Stomach smooth muscle (tissue), 2 donors: ENCODE measurements around the gene ACE.

Experiments
- H3K27ac ChIP-seq: one replicate; pipeline ENCODE4 v1.7.0; 2013; ENCODE audit warnings: mild to moderate bottlenecking, low read length, inconsistent platforms
- H3K27me3 ChIP-seq, 2 donors: one replicate each; pipeline ENCODE4 v1.7.0; 2013; ENCODE audit warnings: low read length in 2 of 2; ENCODE audit not compliant: insufficient read depth in 2 of 2, control insufficient read depth in 1 of 2
- H3K36me3 ChIP-seq, 2 donors: one replicate each; pipeline ENCODE4 v1.7.0; 2013; ENCODE audit warnings: low read length in 2 of 2; ENCODE audit not compliant: control insufficient read depth in 2 of 2, insufficient read depth in 2 of 2
- H3K4me1 ChIP-seq: one replicate; pipeline ENCODE4 v1.7.0; 2013; ENCODE audit warnings: low read length; ENCODE audit not compliant: control insufficient read depth, insufficient read depth
- H3K4me3 ChIP-seq, 2 donors: one replicate each; pipeline ENCODE4 v1.7.0; 2013; ENCODE audit warnings: low read length in 2 of 2
- H3K9ac ChIP-seq, 2 donors: one replicate each; pipeline ENCODE4 v1.7.0; 2013; ENCODE audit warnings: low read length in 2 of 2, mild to moderate bottlenecking in 1 of 2
- H3K9me3 ChIP-seq, 2 donors: one replicate each; pipeline ENCODE4 v1.7.0; 2013; ENCODE audit warnings: low read length in 2 of 2; ENCODE audit not compliant: control insufficient read depth in 2 of 2
- donor health status: healthy.
- donor health status: Pancreatic carcinoma.

Gene ACE

DNA sequence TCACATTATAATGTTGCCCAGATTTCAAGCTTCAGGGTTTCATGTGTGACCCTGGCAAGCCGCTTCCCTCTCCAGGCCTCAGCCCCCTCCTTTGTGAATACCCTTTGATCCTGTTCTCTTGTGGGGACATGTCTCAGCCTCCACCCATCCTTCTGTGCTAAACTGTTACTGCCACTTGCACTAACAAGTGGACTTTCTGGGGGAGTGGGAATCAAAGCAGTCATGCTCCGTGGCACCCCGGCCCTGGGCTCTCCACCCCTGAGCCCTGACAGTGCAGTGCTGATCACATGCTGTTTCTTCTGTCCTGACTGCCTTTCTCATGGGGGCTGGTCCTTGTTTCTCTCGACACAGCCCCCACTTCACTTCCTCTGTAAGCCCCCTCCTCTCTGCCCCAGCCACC is 63.7 kb downstream of the ACE start:
- Histone ChIP-seq H3K36me3 (no peaks in the 10 kb centered on the region), H3K4me1 (peaks cover 9% of the 10 kb centered on the region), H3K27ac (no peak overlapping the region), H3K4me3 (no peak overlapping the region), H3K27me3 (peaks cover 19 to 21% of the 10 kb centered on the region in 2 donors), H3K9me3 (no peaks in the 10 kb centered on the region), H3K9ac (no peak overlapping the region)

- Histone ChIP-seq H3K36me3 (no peaks in the 10 kb centered on the region), H3K9ac (no peak overlapping the region), H3K4me1 (peaks cover 9% of the 10 kb centered on the region), H3K4me3 (no peak overlapping the region), H3K27ac (no peak overlapping the region), H3K27me3 (peaks cover 19 to 20% of the 10 kb centered on the region in 2 donors), H3K9me3 (no peaks in the 10 kb centered on the region)
These were observed 65.3 kb downstream of the ACE start for GRCh38 chr17:63542218-63542545.

DNA sequence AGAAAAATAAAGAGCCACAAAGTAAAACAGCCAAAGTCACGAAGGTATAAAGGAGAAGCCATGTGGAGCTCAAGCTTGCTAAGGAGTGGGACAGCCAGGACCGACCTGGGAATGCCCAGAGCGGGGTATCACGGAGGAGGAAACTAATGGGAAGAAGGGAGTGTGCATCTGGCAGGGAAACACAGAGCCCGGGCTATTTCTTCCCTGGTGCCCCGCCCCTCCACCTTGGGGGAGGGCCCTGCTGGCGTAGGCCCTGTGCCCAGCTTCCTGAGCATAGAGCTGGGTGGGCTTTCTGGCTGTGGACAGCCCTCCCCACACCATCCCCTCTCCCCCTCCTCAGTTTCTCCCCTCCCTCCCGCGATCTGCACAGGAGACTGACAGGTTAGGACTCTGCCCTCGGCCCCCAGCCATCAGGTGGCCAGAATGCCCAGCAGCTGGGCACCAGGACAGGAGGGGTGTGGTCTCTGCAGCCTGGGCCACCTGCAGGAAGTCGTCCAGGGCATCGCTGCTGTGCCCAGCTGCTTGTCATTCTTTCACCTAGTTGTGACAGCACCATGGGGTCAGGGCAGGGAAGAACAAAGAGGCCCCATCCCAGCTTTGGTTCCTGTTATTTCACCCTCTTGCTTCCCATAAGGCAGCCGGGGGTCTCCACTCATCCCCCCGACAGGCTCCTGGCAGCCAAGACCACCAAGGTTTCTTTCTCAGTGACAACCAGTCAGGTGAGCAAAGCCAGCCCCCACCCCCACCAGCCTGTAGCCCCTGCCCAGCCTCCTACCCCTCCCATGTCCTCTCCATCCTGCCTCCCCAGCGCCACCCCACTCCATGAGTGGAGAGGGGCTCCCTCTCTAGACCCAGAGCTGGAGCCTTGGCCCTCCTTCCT is 66.3 kb downstream of the ACE start:
- Histone ChIP-seq H3K9ac (no peak overlapping the region), H3K27ac (no peak overlapping the region), H3K4me3 (no peak overlapping the region), H3K27me3 (peaks cover 13 to 20% of the 10 kb centered on the region in 2 donors), H3K4me1 (peaks cover 6% of the 10 kb centered on the region), H3K9me3 (no peaks in the 10 kb centered on the region), H3K36me3 (no peaks in the 10 kb centered on the region)

DNA sequence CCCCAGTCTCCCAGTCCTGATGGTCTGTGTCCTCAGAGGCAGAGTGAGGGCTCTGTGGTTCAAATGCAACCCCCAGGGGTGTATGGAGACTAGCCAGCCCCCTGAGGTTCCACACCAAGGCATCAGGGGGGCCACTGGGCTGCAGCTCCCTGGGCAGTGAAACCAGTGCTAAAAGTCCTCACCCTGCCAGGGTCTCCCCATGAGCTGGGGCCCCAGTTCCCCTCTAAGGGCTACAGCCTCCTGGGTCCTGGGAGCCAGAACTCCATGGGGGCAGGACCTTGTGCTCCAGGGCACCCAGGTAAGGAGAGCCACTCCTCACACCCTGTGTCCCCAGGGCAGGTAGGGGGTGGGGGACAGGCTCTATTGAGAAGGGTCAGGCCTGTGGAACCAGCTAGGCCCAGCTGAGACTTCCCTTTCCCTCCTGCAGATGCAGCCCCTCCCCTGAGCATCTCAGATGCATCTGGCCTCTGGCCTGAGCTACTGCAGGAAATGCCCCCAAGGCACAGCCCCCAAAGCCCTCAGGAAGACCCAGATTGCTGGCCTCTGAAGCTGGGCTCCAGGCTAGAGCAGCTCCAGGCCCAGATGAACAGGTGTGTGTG is 67.1 kb downstream of the ACE start:
- Histone ChIP-seq H3K27me3 (peaks cover 6 to 13% of the 10 kb centered on the region in 2 donors), H3K4me1 (peaks cover 2% of the 10 kb centered on the region), H3K4me3 (no peak overlapping the region), H3K9me3 (no peaks in the 10 kb centered on the region), H3K27ac (no peak overlapping the region), H3K36me3 (no peaks in the 10 kb centered on the region), H3K9ac (no peak overlapping the region)

DNA sequence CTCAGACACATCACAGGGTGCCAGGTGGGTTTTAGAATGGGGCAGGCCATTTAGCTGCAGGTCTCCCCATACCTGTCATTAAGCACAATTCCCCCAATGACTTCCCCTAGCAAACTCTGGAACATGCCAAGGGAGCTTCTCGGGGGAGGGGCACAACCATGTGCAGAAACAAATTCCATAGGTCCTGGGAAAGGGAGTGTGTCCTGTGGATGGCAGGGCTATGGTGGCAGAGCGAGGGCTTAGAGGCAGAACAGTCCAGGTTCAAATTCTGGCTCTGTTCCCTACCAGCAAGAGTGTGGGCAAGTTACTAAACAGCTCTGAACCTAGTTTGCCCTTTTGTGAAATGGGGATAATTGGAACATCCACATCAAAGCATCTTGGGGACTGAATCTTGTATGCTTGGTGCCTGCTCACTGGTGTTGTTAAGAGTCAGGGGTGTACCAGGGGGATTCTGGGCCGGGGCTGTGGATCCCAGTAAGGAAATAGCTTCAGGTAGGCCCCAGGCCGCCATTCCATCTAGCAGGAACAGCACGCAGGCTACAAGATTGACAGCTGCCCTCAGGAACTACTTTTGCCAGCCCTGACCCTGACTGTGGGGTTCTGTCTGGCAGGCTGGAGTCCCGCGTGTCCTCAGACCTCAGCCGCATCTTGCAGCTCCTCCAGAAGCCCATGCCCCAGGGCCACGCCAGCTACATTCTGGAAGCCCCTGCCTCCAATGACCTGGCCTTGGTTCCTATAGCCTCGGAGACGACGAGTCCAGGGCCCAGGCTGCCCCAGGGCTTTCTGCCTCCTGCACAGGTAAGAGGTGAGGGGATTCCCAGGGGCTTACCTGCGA is 67.8 kb downstream of the ACE start:
- Histone ChIP-seq H3K4me3 (no peak overlapping the region), H3K27me3 (peaks cover 0 to 5% of the 10 kb centered on the region in 2 donors), H3K36me3 (no peaks in the 10 kb centered on the region), H3K4me1 (peaks cover 3% of the 10 kb centered on the region), H3K27ac (no peak overlapping the region), H3K9ac (no peak overlapping the region), H3K9me3 (no peaks in the 10 kb centered on the region)

GRCh38 chr17:63546308-63547082 is 69.6 kb downstream of the ACE start:
- Histone ChIP-seq H3K9ac (no peak overlapping the region), H3K27ac (no peak overlapping the region), H3K4me1 (peaks cover 8% of the 10 kb centered on the region), H3K4me3 (no peak overlapping the region), H3K36me3 (no peaks in the 10 kb centered on the region), H3K9me3 (no peaks in the 10 kb centered on the region), H3K27me3 (peaks cover 0 to 2% of the 10 kb centered on the region in 2 donors)

DNA sequence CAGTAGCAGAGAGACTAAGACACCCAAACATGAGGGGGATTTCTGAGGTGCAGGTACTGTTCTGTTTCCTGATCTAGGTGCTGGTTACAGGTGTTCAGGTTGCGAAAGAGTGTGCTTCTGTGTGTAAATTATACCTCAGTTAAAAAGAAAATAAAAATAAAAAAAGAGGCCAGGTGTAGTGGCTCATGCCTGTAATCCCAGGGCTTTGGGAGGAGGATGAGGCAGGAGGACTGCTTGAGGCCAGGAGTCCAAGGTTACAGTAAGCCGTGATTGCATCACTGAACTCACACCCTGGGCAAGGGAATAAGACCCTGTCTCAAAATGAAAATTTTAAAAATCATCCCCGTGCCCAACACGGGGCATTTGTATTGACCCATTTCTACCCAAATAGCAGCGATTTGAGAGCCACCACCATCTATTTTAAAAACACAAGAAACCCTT is 70.2 kb downstream of the ACE start:
- H3K27ac ChIP-seq = no peak overlapping the region
- no peaks in the 10 kb centered on the region for H3K9me3 ChIP-seq
- no peaks in the 10 kb centered on the region for H3K36me3 ChIP-seq
- H3K9ac ChIP-seq = no peak overlapping the region
- no peak overlapping the region for H3K4me3 ChIP-seq
- peaks cover 0 to 2% of the 10 kb centered on the region in 2 donors for H3K27me3 ChIP-seq
- H3K4me1 ChIP-seq = peaks cover 10% of the 10 kb centered on the region
